ENCODE data around the gene EZH1. TPM values are rescaled to one million over a fixed set of nuclear protein-coding genes. Genes with fewer than 3 reads are reported as not detected.

The EZH1 gene
- total RNA-seq = 10 to 100 TPM; 23.1 to 25.5 TPM

GRCh38 chr17:42744806-42745617 is at the start of gene EZH1:
Gene EZH1 (minus strand): TSS chr17:42745040. CDS start chr17:42728941, 16,099 bp downstream.
- H3K9me3 Mint-ChIP-seq = no peaks in the 10 kb centered on the region
- TF ChIP-seq CTCF (IDR thresholded peaks at IDR 0.05) = no peak
- ChIA-PET CTCF (no interaction called here), POLR2A (no interaction called here)
- peaks cover 15% of the 10 kb centered on the region for H3K4me1 Mint-ChIP-seq (ENCODE audit: low read depth)
- ATAC-seq (peak; percentile 91), DNase-seq (peak; percentile 91)
- H3K4me3 Mint-ChIP-seq = peak within 1 kb of the TSS; percentile 98
- peak within 1 kb of the TSS; percentile 98 for H3K27ac Mint-ChIP-seq
- intact Hi-C loops (cut with micrococcal nuclease) = no loop called here
- H3K36me3 Mint-ChIP-seq (ENCODE audit: low read depth) = no peaks in the 10 kb centered on the region
- peaks cover 4% of the 10 kb centered on the region for H3K27me3 Mint-ChIP-seq

- no peak for TF ChIP-seq CTCF (IDR thresholded peaks at IDR 0.05)
- Mint-ChIP-seq H3K4me3 (no peak overlapping the region), H3K4me1 (ENCODE audit: low read depth) (peaks cover 9% of the 10 kb centered on the region), H3K9me3 (no peaks in the 10 kb centered on the region), H3K27me3 (peaks cover 9% of the 10 kb centered on the region), H3K27ac (no peak overlapping the region), H3K36me3 (ENCODE audit: low read depth) (peaks cover 6% of the 10 kb centered on the region)
- ChIA-PET CTCF (interaction anchor here (0.7 to 1.1 kb wide), 2 partner anchors 28 to 29 kb away, joined by 3 to 4 read pairs; no protein-coding TSS in a partner anchor), POLR2A (interaction anchor here (1.2 to 1.3 kb wide), 2 partner anchors 20 to 33 kb away, joined by 3 to 4 read pairs; partner anchors contain the start of gene VPS25)
- intact Hi-C loops (cut with micrococcal nuclease) = no loop called here
- no peak for ATAC-seq
- DNase-seq = no peak
These were observed 47.7 kb upstream of the EZH1 start for GRCh38 chr17:42792545-42792944.

- TF ChIP-seq CTCF (IDR thresholded peaks at IDR 0.05) = no peak
- DNase-seq = no peak
- intact Hi-C loops (cut with micrococcal nuclease) = no loop called here
- Mint-ChIP-seq H3K4me1 (ENCODE audit: low read depth) (peaks cover 5% of the 10 kb centered on the region), H3K27me3 (peaks cover 12% of the 10 kb centered on the region), H3K4me3 (no peak overlapping the region), H3K9me3 (no peaks in the 10 kb centered on the region), H3K36me3 (ENCODE audit: low read depth) (peaks cover 6% of the 10 kb centered on the region), H3K27ac (no peak overlapping the region)
- CTCF ChIA-PET = interaction anchor here (0.7 to 1.1 kb wide), 2 partner anchors 28 kb away, joined by 3 to 4 read pairs; no protein-coding TSS in a partner anchor
- POLR2A ChIA-PET = interaction anchor here (0.6 to 1.2 kb wide), 2 partner anchors 19 to 228 kb away, joined by 3 read pairs; partner anchors contain the start of gene VPS25
- ATAC-seq = no peak
These were observed 47.1 kb upstream of the EZH1 start for GRCh38 chr17:42791948-42792347.

GRCh38 chr17:42787266-42787665 is 42.4 kb upstream of the EZH1 start:
- Mint-ChIP-seq H3K4me3 (no peak overlapping the region), H3K27ac (no peak overlapping the region), H3K9me3 (no peaks in the 10 kb centered on the region), H3K4me1 (ENCODE audit: low read depth) (peaks cover 15% of the 10 kb centered on the region), H3K36me3 (ENCODE audit: low read depth) (no peaks in the 10 kb centered on the region), H3K27me3 (peaks cover 50% of the 10 kb centered on the region)
- DNase-seq (no peak), ATAC-seq (no peak)
- ChIA-PET POLR2A (interaction anchor here (1.0 kb wide), 2 partner anchors 13 to 17 kb away, joined by 3 to 4 read pairs; no protein-coding TSS in a partner anchor), CTCF (no interaction called here)
- no peak for TF ChIP-seq CTCF (IDR thresholded peaks at IDR 0.05)
- intact Hi-C loops (cut with micrococcal nuclease) = no loop called here
